ENCODE data around the gene TMEM170A.

Gene TMEM170A

GRCh38 chr16:75401691-75402090 is 62.8 kb downstream of the TMEM170A start:
- no peak for DNase-seq

- no peak for DNase-seq
Observed at GRCh38 chr16:75398333-75398732, 66.2 kb downstream of the TMEM170A start.

GRCh38 chr16:75394941-75395340 is 69.5 kb downstream of the TMEM170A start:
- no peak for DNase-seq

All from suppressor macrophage (primary cell).